Fibroblast of mammary gland (primary cell): ENCODE measurements around the gene KCNQ5.

ENCODE experiments used
- DNase-seq: peaks from one replicate; pipeline ENCODE4 v3.0.0-alpha.2; 2010; ENCODE audit warnings: low read depth
- H3K4me3 ChIP-seq: 2 replicates; pipeline ENCODE4 v1.5.1; 2011; ENCODE audit warnings: low read depth, mild to moderate bottlenecking, low read length, moderate library complexity; ENCODE audit not compliant: control insufficient read depth
- CTCF ChIP-seq: conservative IDR thresholded peaks from 2 replicates; pipeline ENCODE4 v1.5.1; 2011; ENCODE audit warnings: low read depth, low read length, inconsistent platforms; ENCODE audit not compliant: control insufficient read depth, insufficient read depth

KCNQ5 gene

DNA sequence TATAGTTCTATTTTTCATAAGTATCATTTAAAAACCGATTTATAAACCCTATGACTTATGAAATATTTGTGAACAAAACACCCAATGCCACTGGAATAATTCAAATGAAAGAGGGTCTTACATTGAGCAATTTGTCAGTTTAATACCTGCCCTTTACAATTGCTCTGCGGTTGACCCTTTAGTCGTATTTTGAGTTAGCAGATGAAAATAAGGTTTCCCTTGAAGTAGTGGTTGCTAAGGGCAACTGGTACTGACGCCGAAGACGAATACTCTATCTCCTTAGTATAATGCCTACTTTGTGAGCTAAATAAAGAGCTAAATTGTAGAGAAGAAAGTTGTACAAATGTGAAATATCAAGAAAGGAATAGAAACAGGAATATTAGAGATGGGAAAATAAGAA lies 69.4 kb downstream of the KCNQ5 start:
- H3K4me3 ChIP-seq = no peak overlapping the region
- no peak for DNase-seq
- no peak for TF ChIP-seq CTCF

- TF ChIP-seq CTCF = no peak
- no peak overlapping the region for H3K4me3 ChIP-seq
- no peak for DNase-seq
These were observed 74.2 kb downstream of the KCNQ5 start for GRCh38 chr6:72696055-72696454.

GRCh38 chr6:72699159-72699558 lies 77.3 kb downstream of the KCNQ5 start:
- peak; percentile 4 for DNase-seq
- H3K4me3 ChIP-seq = no peak overlapping the region
- TF ChIP-seq CTCF = no peak

DNA sequence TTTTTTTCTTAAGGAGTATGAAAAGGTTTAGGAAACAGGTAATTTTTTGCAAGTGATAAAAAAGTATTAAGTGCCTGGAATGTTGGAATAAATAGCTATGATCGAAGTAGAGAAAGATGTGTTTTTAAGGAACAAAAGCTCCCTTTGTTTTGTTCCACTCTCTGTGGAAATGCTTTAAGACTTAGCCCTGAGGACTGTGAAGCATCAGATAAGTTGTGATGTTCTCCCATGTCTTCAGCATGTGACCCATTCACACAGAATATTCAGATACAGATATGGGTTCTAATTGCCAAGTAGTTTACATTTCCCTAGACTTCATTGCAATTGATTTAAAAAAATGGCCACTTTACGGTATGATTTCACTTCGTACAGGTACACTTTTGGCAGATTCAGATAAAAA lies 80.6 kb downstream of the KCNQ5 start:
- H3K4me3 ChIP-seq = no peak overlapping the region
- TF ChIP-seq CTCF = no peak
- no peak for DNase-seq

GRCh38 chr6:72703093-72703492 lies 81.2 kb downstream of the KCNQ5 start:
- DNase-seq = no peak
- H3K4me3 ChIP-seq = no peak overlapping the region
- no peak for TF ChIP-seq CTCF

DNA sequence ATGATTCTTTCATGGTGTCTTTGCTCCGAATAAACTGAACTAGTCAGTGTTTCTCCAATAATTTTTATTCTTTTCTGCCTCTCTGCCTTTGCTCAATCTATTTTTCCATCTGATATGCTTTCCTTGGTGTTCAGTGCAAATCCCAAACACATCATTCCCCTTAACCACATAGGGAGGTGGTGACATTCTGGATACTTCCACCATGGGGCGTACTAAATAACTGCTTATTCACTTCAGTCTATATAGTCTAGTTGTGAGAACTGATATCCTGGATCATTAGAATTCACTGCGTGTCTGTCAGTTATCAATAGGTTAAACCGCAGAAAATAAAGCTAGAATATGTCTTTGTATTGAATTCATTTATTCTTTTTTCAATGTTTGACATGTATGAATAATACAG lies 83.1 kb downstream of the KCNQ5 start:
- peak; percentile 12 for TF ChIP-seq CTCF

DNA sequence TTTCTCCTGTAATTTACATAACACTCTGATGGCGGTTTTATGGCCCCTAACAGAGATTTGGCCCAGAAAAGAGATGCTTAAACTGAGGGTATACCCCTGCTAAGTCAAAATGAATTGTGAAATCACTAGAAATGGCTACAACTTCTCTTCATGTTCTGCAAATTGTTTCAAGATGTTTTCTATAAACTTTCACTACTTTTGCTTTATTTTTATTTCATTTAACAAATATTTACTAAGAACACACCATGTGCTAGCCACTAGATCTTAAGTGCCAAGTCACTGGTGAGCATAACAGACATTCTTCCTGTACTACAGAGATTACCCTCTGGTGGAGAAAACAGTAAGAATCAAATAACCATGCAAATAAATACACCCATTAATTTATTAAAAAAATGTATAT lies 87.6 kb downstream of the KCNQ5 start:
- no peak overlapping the region for H3K4me3 ChIP-seq
- TF ChIP-seq CTCF = no peak
- DNase-seq = peak; percentile 6

More for the DNA sequence above, 83.1 kb downstream of the KCNQ5 start:
- peak; percentile 5 for DNase-seq
- H3K4me3 ChIP-seq = no peak overlapping the region
